Endodermal cell (in vitro differentiated cells): ENCODE measurements around the gene ZNF614. TPM values are rescaled to one million over a fixed set of nuclear protein-coding genes. Genes with fewer than 3 reads are reported as not detected.
A peak's percentile ranks its signal among the peaks of the same experiment; 100 is the strongest.

ENCODE experiments used
- DNase-seq: peaks from one replicate; pipeline ENCODE4 v3.0.0-alpha.2; 2017
- H3K27ac ChIP-seq: 2 replicates; pipeline ENCODE4 v1.5.1; 2013; ENCODE audit warnings: mild to moderate bottlenecking, low read depth, low read length, moderate library complexity
- H3K27me3 ChIP-seq: 2 replicates; pipeline ENCODE4 v1.6.1; 2013; ENCODE audit warnings: mild to moderate bottlenecking, low read length, moderate library complexity; ENCODE audit not compliant: insufficient read depth, control insufficient read depth, poor library complexity, severe bottlenecking
- H3K36me3 ChIP-seq: 2 replicates; pipeline ENCODE4 v1.7.0; 2013; ENCODE audit warnings: mild to moderate bottlenecking, low read length, moderate library complexity; ENCODE audit not compliant: control insufficient read depth, insufficient read depth
- H3K4me1 ChIP-seq: one replicate; pipeline ENCODE4 v1.7.0; 2013; ENCODE audit warnings: low read length; ENCODE audit not compliant: control insufficient read depth, insufficient read depth
- H3K4me3 ChIP-seq: 2 replicates; pipeline ENCODE4 v1.5.1; 2013; ENCODE audit warnings: mild to moderate bottlenecking, low read length, moderate library complexity
- H3K9ac ChIP-seq: 2 replicates; pipeline ENCODE4 v1.6.1; 2013; ENCODE audit warnings: mild to moderate bottlenecking, low read length, moderate library complexity; ENCODE audit not compliant: poor library complexity, severe bottlenecking; ENCODE audit errors: extremely low read depth
- H3K9me3 ChIP-seq: 2 replicates; pipeline ENCODE4 v1.6.1; 2013; ENCODE audit warnings: mild to moderate bottlenecking, low read length, moderate library complexity; ENCODE audit not compliant: control insufficient read depth
- H3K27ac Mint-ChIP-seq: 2 replicates; pipeline ENCODE4 v1.8.0; 2020; ENCODE audit warnings: mixed read lengths
- H3K27me3 Mint-ChIP-seq: 2 replicates; pipeline ENCODE4 v1.8.0; 2021; ENCODE audit warnings: mild to moderate bottlenecking, mixed read lengths; ENCODE audit not compliant: insufficient read depth
- H3K36me3 Mint-ChIP-seq: 2 replicates; pipeline ENCODE4 v1.8.0; 2020; ENCODE audit warnings: low read depth, mixed read lengths
- H3K4me1 Mint-ChIP-seq: 2 replicates; pipeline ENCODE4 v1.8.0; 2020; ENCODE audit warnings: mixed read lengths
- H3K4me3 Mint-ChIP-seq: 2 replicates; pipeline ENCODE4 v1.8.0; 2020; ENCODE audit warnings: mild to moderate bottlenecking, moderate library complexity, mixed read lengths
- H3K9me3 Mint-ChIP-seq: 2 replicates; pipeline ENCODE4 v1.8.0; 2020; ENCODE audit warnings: mild to moderate bottlenecking, mixed read lengths
- CTCF ChIP-seq: fragments of 200-600 bp; sonication (generic); conservative IDR thresholded peaks from 2 replicates; pipeline ENCODE4 v1.5.0; 2021; ENCODE audit warnings: antibody characterized with exemption, mild to moderate bottlenecking
- WGBS, 2 experiments: methylation state at CpG; one replicate each; pipeline versions ENCODE4 v1.1.5 to v1.1.7; 2013; ENCODE audit warnings: missing lambda C conversion rate in 2 of 2, mixed read lengths in 1 of 2; ENCODE audit not compliant: insufficient coverage in 1 of 2, insufficient read length in 1 of 2; 5-methylcytosine and 5-hydroxymethylcytosine counted together
- total RNA-seq, 2 donors: library from RNA; stranded (reverse); fragmentation: NEBNext Ultra II Directional in 1 of 2; extraction: Animal tissue kit (Norgen Biotek cat#: 25700) in 1 of 2; gene quantifications; 2 replicates in 1 of 2; 3 replicates in 1 of 2; pipeline ENCODE4 v1.2.1, GENCODE V29; 2021

Gene ZNF614
- total RNA-seq, 2 donors from 2014 or later, result 46.2 to 66.7 TPM

DNA sequence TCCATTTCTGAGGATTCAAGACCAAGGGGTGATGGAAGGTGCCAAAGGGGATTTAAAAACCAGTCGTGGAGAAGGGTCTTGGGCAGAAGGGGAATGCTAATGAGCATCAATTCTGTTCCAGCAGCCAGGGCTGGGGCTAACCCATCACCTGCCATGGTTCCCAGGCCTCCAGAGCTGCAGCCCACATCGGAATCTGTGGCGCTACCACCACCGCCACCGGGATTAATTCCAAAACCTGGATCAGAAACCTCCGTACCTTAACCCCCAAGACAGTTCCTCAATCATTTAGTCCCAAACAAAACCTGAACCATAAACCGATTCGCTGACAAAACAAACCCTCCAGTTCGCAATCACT is 20.8 kb downstream of the ZNF614 start:
- H3K4me3 Mint-ChIP-seq, result peak overlapping the region; percentile 99
- no peaks in the 10 kb centered on the region for H3K27me3 Mint-ChIP-seq
- H3K27ac ChIP-seq, result no peak overlapping the region
- H3K9me3 Mint-ChIP-seq, result peaks cover 31% of the 10 kb centered on the region
- H3K4me1 ChIP-seq, result no peaks in the 10 kb centered on the region
- H3K36me3 Mint-ChIP-seq, result peaks cover 47% of the 10 kb centered on the region
- H3K36me3 ChIP-seq, result peaks cover 25% of the 10 kb centered on the region
- DNase-seq, result peak; percentile 63
- no peaks in the 10 kb centered on the region for H3K27me3 ChIP-seq
- 4 to 22% methylated on average over 3 to 9 of the region's 9 CpGs for WGBS, 2 experiments
- no peak for TF ChIP-seq CTCF
- peaks cover 62% of the 10 kb centered on the region for H3K9me3 ChIP-seq
- H3K27ac Mint-ChIP-seq, result peak overlapping the region; percentile 99
- H3K9ac ChIP-seq, result peak overlapping the region; percentile 69
- peak overlapping the region; percentile 92 for H3K4me3 ChIP-seq
- H3K4me1 Mint-ChIP-seq, result peaks cover 4% of the 10 kb centered on the region

GRCh38 chr19:51994048-51994644 is 34.0 kb downstream of the ZNF614 start:
- no peak overlapping the region for H3K27ac ChIP-seq
- Mint-ChIP-seq H3K4me3 (no peak overlapping the region), H3K27ac (no peak overlapping the region), H3K4me1 (no peaks in the 10 kb centered on the region), H3K36me3 (peaks cover 86% of the 10 kb centered on the region), H3K9me3 (peaks cover 100% of the 10 kb centered on the region), H3K27me3 (no peaks in the 10 kb centered on the region)
- no peak for DNase-seq
- H3K27me3 ChIP-seq, result no peaks in the 10 kb centered on the region
- no peak overlapping the region for H3K9ac ChIP-seq
- H3K4me1 ChIP-seq, result no peaks in the 10 kb centered on the region
- TF ChIP-seq CTCF, result no peak
- peaks cover 100% of the 10 kb centered on the region for H3K9me3 ChIP-seq
- peaks cover 83% of the 10 kb centered on the region for H3K36me3 ChIP-seq
- H3K4me3 ChIP-seq, result peak overlapping the region; percentile 57
- 88 to 100% methylated on average over 2 of the region's 2 CpGs for WGBS, 2 experiments

DNA sequence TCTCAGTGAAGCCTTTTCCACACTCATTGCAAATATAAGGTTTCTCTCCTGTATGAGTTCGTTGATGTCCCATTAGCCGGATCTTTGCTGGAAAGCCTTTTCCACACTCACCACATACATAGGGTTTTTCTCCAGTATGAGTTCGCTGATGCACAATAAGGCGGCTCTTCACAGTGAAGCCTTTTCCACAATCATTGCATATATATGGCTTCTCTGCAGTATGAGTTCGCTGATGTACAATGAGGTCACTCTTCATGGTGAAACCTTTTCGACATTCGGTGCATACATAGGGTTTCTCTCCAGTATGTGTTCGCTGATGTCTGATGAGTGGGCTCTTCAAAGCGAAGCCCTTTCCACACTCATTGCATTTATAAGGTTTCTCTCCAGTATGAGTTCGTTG is 34.8 kb downstream of the ZNF614 start:
- Mint-ChIP-seq H3K9me3 (peaks cover 100% of the 10 kb centered on the region), H3K4me1 (no peaks in the 10 kb centered on the region), H3K4me3 (no peak overlapping the region), H3K27ac (no peak overlapping the region), H3K36me3 (peaks cover 79% of the 10 kb centered on the region), H3K27me3 (no peaks in the 10 kb centered on the region)
- WGBS, 2 experiments, result 93 to 95% methylated on average over 8 to 10 of the region's 10 CpGs
- H3K27me3 ChIP-seq, result no peaks in the 10 kb centered on the region
- H3K36me3 ChIP-seq, result peaks cover 76% of the 10 kb centered on the region
- no peak overlapping the region for H3K9ac ChIP-seq
- peak overlapping the region; percentile 57 for H3K4me3 ChIP-seq
- H3K4me1 ChIP-seq, result no peaks in the 10 kb centered on the region
- H3K27ac ChIP-seq, result no peak overlapping the region
- no peak for DNase-seq
- TF ChIP-seq CTCF, result no peak
- H3K9me3 ChIP-seq, result peaks cover 100% of the 10 kb centered on the region
